Uterus (tissue), 2 donors: ENCODE measurements around the gene DCC.

Experiments
- CTCF ChIP-seq, 4 experiments: fragments of 200-600 bp in 2 of 4; fragments of 450-650 bp in 2 of 4; sonication (generic) in 2 of 4; IDR thresholded peaks; one replicate each; pipeline ENCODE4 v1.5.1; 2016 to 2019; ENCODE audit warnings: antibody characterized with exemption in 4 of 4, mild to moderate bottlenecking in 2 of 4, moderate library complexity in 1 of 4
- POLR2A ChIP-seq, 2 donors: fragments of 450-650 bp; IDR thresholded peaks; one replicate each; pipeline ENCODE4 v1.6.1; 2016; ENCODE audit warnings: antibody characterized with exemption in 2 of 2, mild to moderate bottlenecking in 1 of 2, moderate library complexity in 1 of 2

- TF ChIP-seq CTCF (IDR thresholded peaks at IDR 0.05) = no peak
- TF ChIP-seq POLR2A (IDR thresholded peaks at IDR 0.05) = no peak
Measured at GRCh38 chr18:52341103-52341432, 1.1 kb downstream of the DCC start.
